ENCODE data around the gene RALGDS.

GRCh38 chr9:133107961-133108793 lies 12.9 kb downstream of the RALGDS start:
- TF ChIP-seq, protein P1, sequence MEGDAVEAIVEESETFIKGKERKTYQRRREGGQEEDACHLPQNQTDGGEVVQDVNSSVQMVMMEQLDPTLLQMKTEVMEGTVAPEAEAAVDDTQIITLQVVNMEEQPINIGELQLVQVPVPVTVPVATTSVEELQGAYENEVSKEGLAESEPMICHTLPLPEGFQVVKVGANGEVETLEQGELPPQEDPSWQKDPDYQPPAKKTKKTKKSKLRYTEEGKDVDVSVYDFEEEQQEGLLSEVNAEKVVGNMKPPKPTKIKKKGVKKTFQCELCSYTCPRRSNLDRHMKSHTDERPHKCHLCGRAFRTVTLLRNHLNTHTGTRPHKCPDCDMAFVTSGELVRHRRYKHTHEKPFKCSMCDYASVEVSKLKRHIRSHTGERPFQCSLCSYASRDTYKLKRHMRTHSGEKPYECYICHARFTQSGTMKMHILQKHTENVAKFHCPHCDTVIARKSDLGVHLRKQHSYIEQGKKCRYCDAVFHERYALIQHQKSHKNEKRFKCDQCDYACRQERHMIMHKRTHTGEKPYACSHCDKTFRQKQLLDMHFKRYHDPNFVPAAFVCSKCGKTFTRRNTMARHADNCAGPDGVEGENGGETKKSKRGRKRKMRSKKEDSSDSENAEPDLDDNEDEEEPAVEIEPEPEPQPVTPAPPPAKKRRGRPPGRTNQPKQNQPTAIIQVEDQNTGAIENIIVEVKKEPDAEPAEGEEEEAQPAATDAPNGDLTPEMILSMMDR (conservative IDR thresholded peaks at IDR 0.05; ENCODE audit: low read depth, low read length), result no peak
- TF ChIP-seq EZH2 (IDR thresholded peaks at IDR 0.05; ENCODE audit: borderline replicate concordance, low read depth, low read length, poor library complexity, severe bottlenecking), result no peak

Measured in A673 (cell line).